Measurements from ENCODE around the gene FBXO30. TPM values are rescaled to one million over a fixed set of nuclear protein-coding genes. Genes with fewer than 3 reads are reported as not detected.

FBXO30 gene
- total and polyA plus RNA-seq, 9 of the 15 experiments (the other 6 are each of a cell fraction or from before 2014, with no cell fraction given) = 3.6 to 12.8 (median 7.1) TPM

DNA sequence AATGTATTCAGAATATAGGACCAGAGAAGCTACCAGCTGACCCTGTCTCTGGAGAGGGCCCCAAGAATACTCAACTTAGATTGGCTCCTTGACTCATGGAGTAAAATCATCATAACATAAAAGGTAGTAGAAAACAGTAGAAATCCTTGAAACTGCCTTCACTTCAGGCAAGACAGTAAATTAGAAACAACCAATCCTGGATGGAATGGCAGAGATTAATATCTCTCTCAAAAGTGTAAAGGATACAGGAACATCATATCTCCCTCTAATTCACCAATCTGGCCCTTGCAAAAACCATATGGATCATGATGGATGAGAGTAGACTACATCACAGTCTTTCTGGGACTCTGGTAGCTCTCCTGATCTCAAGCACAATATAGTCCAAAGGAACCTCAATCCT is 58.9 kb downstream of the FBXO30 start (continued):
- TF ChIP-seq, protein P1, sequence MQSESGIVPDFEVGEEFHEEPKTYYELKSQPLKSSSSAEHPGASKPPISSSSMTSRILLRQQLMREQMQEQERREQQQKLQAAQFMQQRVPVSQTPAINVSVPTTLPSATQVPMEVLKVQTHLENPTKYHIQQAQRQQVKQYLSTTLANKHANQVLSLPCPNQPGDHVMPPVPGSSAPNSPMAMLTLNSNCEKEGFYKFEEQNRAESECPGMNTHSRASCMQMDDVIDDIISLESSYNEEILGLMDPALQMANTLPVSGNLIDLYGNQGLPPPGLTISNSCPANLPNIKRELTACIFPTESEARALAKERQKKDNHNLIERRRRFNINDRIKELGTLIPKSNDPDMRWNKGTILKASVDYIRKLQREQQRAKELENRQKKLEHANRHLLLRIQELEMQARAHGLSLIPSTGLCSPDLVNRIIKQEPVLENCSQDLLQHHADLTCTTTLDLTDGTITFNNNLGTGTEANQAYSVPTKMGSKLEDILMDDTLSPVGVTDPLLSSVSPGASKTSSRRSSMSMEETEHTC (IDR thresholded peaks at IDR 0.05) = no peak
- no peak for TF ChIP-seq BMI1 (IDR thresholded peaks at IDR 0.05; ENCODE audit: low read length)
- no peak for TF ChIP-seq SPI1 (IDR thresholded peaks at IDR 0.05; ENCODE audit: borderline replicate concordance, low read depth, low read length)
- no peak for TF ChIP-seq ZNF184 (CRISPR knock-in tag; IDR thresholded peaks at IDR 0.05)
- no peak for TF ChIP-seq BACH1 (tag; IDR thresholded peaks at IDR 0.05)
- TF ChIP-seq RFX5 (IDR thresholded peaks at IDR 0.05; ENCODE audit: low read depth, low read length) = no peak

DNA sequence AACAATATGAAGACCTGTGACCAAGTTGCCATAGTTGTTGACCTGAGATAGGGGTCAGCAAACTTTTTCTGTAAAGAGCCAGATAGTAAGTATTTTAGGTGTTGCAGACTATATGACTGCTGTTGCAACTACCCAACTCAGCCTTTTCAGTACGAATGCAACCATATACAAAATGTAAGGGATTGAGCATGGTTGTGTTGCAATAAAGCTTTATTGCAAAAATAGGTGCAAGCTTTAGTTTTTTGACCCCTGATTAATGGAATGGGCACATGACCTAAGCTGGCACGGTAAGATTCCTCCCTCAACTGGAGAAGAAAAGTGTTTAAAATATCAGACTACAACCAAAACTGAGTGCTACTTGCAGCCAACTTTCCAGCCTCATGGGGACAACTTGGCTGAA is 62.0 kb downstream of the FBXO30 start:
- Histone ChIP-seq H3K79me2 (ENCODE audit: control insufficient read depth, insufficient read depth, low read length) (no peaks in the 10 kb centered on the region), H3K9me1 (ENCODE audit: control insufficient read depth, insufficient read depth, low read length) (no peaks in the 10 kb centered on the region), H4K20me1 (replicated peaks; ENCODE audit: control insufficient read depth, insufficient read depth, low read length) (no peaks in the 10 kb centered on the region), H3K9ac (ENCODE audit: insufficient read depth in 1 of 2, low read depth in 2 of 2, low read length in 2 of 2) (no peak overlapping the region), H3K4me1 (replicated peaks in 1 of 2; ENCODE audit: control insufficient read depth in 2 of 2, insufficient read depth in 2 of 2, low read length in 2 of 2) (peaks cover 4 to 8% of the 10 kb centered on the region in 2 experiments; a peak in 3 of 5 replicates), H3K4me2 (ENCODE audit: insufficient read depth, low read length) (no peak overlapping the region), H3K9me3 (replicated peaks; ENCODE audit: control insufficient read depth, insufficient read depth, low read depth, low read length) (no peaks in the 10 kb centered on the region), H2AFZ (ENCODE audit: low read depth, low read length) (peak overlapping the region; percentile 10; the same call in 1 of the 2 replicates), H3K27ac (ENCODE audit: extremely low read depth, low read depth, low read length) (no peak overlapping the region), H3K4me3 (no peak overlapping the region), H3K36me3 (ENCODE audit: control insufficient read depth, insufficient read depth, low read length) (no peaks in the 10 kb centered on the region), H3K27me3 (ENCODE audit: control insufficient read depth in 2 of 2, insufficient read depth in 2 of 2, low read length in 2 of 2) (no peaks in the 10 kb centered on the region)
- WGBS (ENCODE audit: insufficient coverage, low coverage, missing lambda C conversion rate) = 14% methylated on average over 2 of the region's 2 CpGs
- no TSS peak for BruUV-seq (replicated peaks)
- FAIRE-seq (no peak), ATAC-seq (no peak), DNase-seq (ENCODE audit: extremely low read depth in 1 of 4, low spot score in 3 of 4) (no peak)
- CTCF ChIA-PET (ENCODE audit: low intra/inter-chr PET ratio) = no interaction called here
- POLR2A ChIA-PET = interaction anchor here (1.6 kb wide), 1 partner anchor 18 kb away, joined by 6 read pairs; the partner anchor contains the start of gene EPM2A
- intact Hi-C loops (cut with micrococcal nuclease) = no loop called here
- in situ Hi-C loops (cut with MboI) = no loop called here
- peak; percentile 77 for TF ChIP-seq CEBPB (tag; IDR thresholded peaks at IDR 0.05)
- TF ChIP-seq, protein P2, sequence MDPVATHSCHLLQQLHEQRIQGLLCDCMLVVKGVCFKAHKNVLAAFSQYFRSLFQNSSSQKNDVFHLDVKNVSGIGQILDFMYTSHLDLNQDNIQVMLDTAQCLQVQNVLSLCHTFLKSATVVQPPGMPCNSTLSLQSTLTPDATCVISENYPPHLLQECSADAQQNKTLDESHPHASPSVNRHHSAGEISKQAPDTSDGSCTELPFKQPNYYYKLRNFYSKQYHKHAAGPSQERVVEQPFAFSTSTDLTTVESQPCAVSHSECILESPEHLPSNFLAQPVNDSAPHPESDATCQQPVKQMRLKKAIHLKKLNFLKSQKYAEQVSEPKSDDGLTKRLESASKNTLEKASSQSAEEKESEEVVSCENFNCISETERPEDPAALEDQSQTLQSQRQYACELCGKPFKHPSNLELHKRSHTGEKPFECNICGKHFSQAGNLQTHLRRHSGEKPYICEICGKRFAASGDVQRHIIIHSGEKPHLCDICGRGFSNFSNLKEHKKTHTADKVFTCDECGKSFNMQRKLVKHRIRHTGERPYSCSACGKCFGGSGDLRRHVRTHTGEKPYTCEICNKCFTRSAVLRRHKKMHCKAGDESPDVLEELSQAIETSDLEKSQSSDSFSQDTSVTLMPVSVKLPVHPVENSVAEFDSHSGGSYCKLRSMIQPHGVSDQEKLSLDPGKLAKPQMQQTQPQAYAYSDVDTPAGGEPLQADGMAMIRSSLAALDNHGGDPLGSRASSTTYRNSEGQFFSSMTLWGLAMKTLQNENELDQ (CRISPR knock-in tag; IDR thresholded peaks at IDR 0.05; ENCODE audit: borderline replicate concordance) = no peak

Data from K562 (cell line).